Adipose tissue (tissue), 3 donors: Measurements from ENCODE around the gene EDEM3. TPM values are rescaled to one million over a fixed set of nuclear protein-coding genes. Genes with fewer than 3 reads are reported as not detected.

Experiments
- H3K27ac ChIP-seq: one replicate; pipeline ENCODE4 v1.5.1; 2013; ENCODE audit warnings: low read depth, low read length
- WGBS, 3 donors: extraction: QIAGEN DNeasy Blood & Tissue Kit; methylation state at CpG; one replicate each; pipeline ENCODE4 v1.1.7; 2013; 5-methylcytosine and 5-hydroxymethylcytosine counted together
- polyA plus RNA-seq, 3 donors: library from polyadenylated mRNA; stranded (reverse); fragments of 200-250 nt; gene quantifications; one replicate each; pipeline ENCODE4 v1.2.3, GENCODE V29; 2013
- donor health status: healthy with polysubstance abuse.
- donor health status: Bipolar disorder and iron deficiency.
- donor health status: healthy.

EDEM3 gene
- polyA plus RNA-seq, 3 donors, result 10.3 to 15.8 (median 11.8) TPM

GRCh38 chr1:184655185-184655584 is 99.5 kb downstream of the EDEM3 start:
- H3K27ac ChIP-seq, result no peak overlapping the region

- WGBS, 3 donors, result 69 to 74% (median 72%) methylated on average over 5 of the region's 5 CpGs
- H3K27ac ChIP-seq, result no peak overlapping the region
Observed at GRCh38 chr1:184650177-184650866, 104.3 kb downstream of the EDEM3 start.

DNA sequence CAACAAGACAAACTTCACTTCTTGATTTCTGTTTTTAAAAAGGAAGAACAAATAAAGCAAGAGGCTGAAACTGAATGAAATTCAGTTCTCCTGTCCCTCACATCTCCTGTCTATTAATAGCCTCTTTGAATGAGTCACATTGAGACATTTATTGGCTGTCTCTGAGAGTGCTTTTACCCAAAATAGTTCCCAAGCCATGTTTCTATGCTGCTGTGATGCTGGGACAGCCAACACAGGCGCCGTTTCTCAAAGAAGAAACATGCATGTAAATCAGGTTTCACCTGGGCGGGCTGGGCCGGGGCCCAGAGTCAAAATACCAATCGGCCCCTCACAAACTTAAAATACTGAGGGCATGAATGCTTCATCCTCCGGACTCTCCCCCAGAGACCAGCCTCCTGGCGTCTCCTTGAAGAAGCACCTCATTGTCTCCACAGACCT is 105.2 kb downstream of the EDEM3 start:
- H3K27ac ChIP-seq, result no peak overlapping the region
- WGBS, 3 donors, result 84 to 87% (median 86%) methylated on average over 7 of the region's 7 CpGs

- H3K27ac ChIP-seq, result no peak overlapping the region
- 80 to 90% (median 89%) methylated on average over 6 of the region's 6 CpGs for WGBS, 3 donors
Observed at GRCh38 chr1:184648856-184649201, 105.8 kb downstream of the EDEM3 start.

GRCh38 chr1:184648160-184648855 is 106.3 kb downstream of the EDEM3 start:
- no peak overlapping the region for H3K27ac ChIP-seq
- 86 to 92% (median 90%) methylated on average over 4 of the region's 4 CpGs for WGBS, 3 donors

DNA sequence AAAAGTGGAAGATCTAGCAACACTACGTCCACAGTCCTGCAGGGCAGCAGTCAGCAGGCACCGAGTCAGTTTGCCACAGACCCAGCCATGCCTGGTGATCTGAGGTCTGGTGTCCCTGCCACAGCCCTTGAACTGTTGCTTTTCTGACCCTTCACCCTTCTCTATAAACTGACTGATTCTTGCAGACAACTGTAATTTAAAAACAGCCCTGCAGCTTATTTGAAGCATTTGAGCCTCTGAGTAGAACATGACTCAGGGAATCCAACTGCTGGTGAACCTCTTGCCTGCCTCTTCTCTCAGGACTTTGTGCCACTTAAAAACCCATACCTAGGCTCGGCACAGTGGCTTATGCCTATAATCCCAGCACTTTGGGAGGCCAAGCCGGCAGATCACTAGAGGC is 107.2 kb downstream of the EDEM3 start:
- no peak overlapping the region for H3K27ac ChIP-seq
- WGBS, 3 donors, result 82 to 90% (median 88%) methylated on average over 4 of the region's 4 CpGs

DNA sequence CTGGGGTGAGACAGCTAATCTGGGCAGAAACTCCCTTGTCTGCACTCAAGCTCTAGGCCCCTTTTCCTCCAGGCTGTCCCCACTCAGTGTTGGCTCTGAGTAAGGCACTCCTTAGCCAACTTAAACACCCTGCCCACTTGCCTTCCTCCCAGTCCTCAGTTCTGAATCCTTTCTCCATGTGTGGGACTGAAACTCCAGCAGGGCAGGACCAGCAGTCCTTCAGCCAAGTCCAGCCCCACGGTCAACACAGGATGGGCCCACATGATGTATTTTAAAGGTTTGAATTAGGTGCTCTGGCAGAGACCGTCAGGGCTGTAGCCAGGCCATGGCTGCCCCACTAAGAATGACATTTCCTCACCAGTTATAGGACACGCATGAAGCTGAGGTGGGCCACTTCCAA is 107.8 kb downstream of the EDEM3 start:
- WGBS, 3 donors, result 88 to 96% (median 91%) methylated on average over 3 of the region's 3 CpGs
- H3K27ac ChIP-seq, result no peak overlapping the region

GRCh38 chr1:184646178-184646701 is 108.4 kb downstream of the EDEM3 start:
- no peak overlapping the region for H3K27ac ChIP-seq
- 77 to 88% (median 83%) methylated on average over 3 of the region's 3 CpGs for WGBS, 3 donors

GRCh38 chr1:184644771-184645170 is 109.9 kb downstream of the EDEM3 start:
- 93 to 97% (median 96%) methylated on average over 10 to 11 of the region's 11 CpGs for WGBS, 3 donors
- H3K27ac ChIP-seq, result no peak overlapping the region

GRCh38 chr1:184643661-184644060 is 111.0 kb downstream of the EDEM3 start:
- no peak overlapping the region for H3K27ac ChIP-seq
- WGBS, 3 donors, result 29 to 47% (median 39%) methylated on average over 1 of the region's 1 CpG

GRCh38 chr1:184641894-184642293 is 112.8 kb downstream of the EDEM3 start:
- WGBS, 3 donors, result 42 to 91% (median 80%) methylated on average over 2 of the region's 2 CpGs
- H3K27ac ChIP-seq, result no peak overlapping the region

DNA sequence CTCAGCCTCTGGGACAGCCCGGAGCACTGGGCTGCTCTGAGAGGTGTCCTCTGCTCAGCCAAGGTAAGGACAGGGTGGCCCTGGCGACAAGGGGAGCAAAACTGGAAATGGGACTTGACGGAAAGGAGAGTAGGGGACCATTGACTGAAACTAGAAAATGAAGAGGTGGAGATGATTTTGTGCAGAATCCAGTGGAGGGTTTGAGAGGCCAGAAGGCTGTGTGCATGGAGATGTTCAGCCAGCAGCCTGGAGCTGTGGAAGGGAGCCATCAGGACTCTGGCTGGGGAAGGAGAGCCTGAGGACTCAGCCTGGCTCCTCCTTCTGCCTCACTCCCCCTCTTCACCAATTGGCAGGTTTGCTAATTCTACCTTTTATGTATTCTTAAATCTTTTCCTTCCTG is 114.2 kb downstream of the EDEM3 start:
- H3K27ac ChIP-seq, result no peak overlapping the region
- 75 to 89% (median 87%) methylated on average over 3 of the region's 3 CpGs for WGBS, 3 donors

Other genes starting within 250 kb of the EDEM3 start
- 10 to 100 TPM in 2 of 3 donors, 1 to 10 TPM in 1; 5.9 to 18.1 (median 13.3) TPM for gene NIBAN1, start 219.7 kb upstream of the EDEM3 start, polyA plus RNA-seq